Activated B cell treated with CpG ODN at 0.5 μM for 24 hours (primary cell): Measurements from ENCODE around the gene TSPAN10. TPM values are rescaled to one million over a fixed set of nuclear protein-coding genes. Genes with fewer than 3 reads are reported as not detected.
"Not testable (repeated sequence)": the region's sequence is repeated elsewhere in the genome, so short reads cannot be mapped to it uniquely, and the experiment has no call there.

Source experiments
- ATAC-seq: fragments of 200-7000 bp; cut with Tn5 transposase; one replicate; pipeline ENCODE4 v1.10.0; 2021; ENCODE audit warnings: low read depth, mild to moderate bottlenecking, moderate library complexity
- CTCF ChIA-PET: fragments of 350-600 bp; sonication (Branson Sonifier 250); formaldehyde crosslinking; loops from one replicate; lab custom pipeline; 2021; ENCODE audit warnings: antibody characterized with exemption; lab: Charles Lee
- POLR2A ChIA-PET: fragments of 350-600 bp; sonication (Branson Sonifier 250); formaldehyde crosslinking; loops from one replicate; lab custom pipeline; 2021; ENCODE audit warnings: antibody characterized with exemption; lab: Charles Lee
- DNase-seq: peaks from one replicate; pipeline ENCODE4 v3.0.0; 2022
- H3K27ac Mint-ChIP-seq: one replicate; pipeline ENCODE4 v1.8.0; 2020; ENCODE audit warnings: mixed read lengths
- H3K27me3 Mint-ChIP-seq: one replicate; pipeline ENCODE4 v1.8.0; 2021; ENCODE audit warnings: mixed read lengths
- H3K36me3 Mint-ChIP-seq: one replicate; pipeline ENCODE4 v1.8.0; 2021; ENCODE audit warnings: low read depth, mixed read lengths
- H3K4me1 Mint-ChIP-seq: one replicate; pipeline ENCODE4 v1.8.0; 2021; ENCODE audit warnings: mixed read lengths
- H3K4me3 Mint-ChIP-seq: one replicate; pipeline ENCODE4 v1.8.0; 2020; ENCODE audit warnings: mild to moderate bottlenecking, mixed read lengths
- H3K9me3 Mint-ChIP-seq: one replicate; pipeline ENCODE4 v1.8.0; 2020; ENCODE audit warnings: mixed read lengths
- CTCF ChIP-seq: fragments of 200-600 bp; IDR thresholded peaks from one replicate; pipeline ENCODE4 v1.8.0; 2022; ENCODE audit warnings: antibody characterized with exemption, mild to moderate bottlenecking
- intact Hi-C: fragments of 100-400 bp; cut with micrococcal nuclease; formaldehyde crosslinking; loops from one replicate; pipeline ENCODE4 v1.15.1; 2024
- total RNA-seq: library from RNA; stranded (reverse); gene quantifications from 2 replicates; pipeline ENCODE4 v1.2.3, GENCODE V29; 2022

Gene TSPAN10
- total RNA-seq, 1 donor from 2014 or later, result 0.95 TPM

GRCh38 chr17:81615401-81615930 is 21.5 kb upstream of the TSPAN10 start:
- ChIA-PET POLR2A (interaction anchor here (1.1 kb wide), 1 partner anchor 29 kb away, joined by 3 read pairs; no protein-coding TSS in a partner anchor), CTCF (interaction anchor here (0.9 kb wide), 1 partner anchor 14 kb away, joined by 3 read pairs; no protein-coding TSS in a partner anchor)
- Mint-ChIP-seq H3K36me3 (peaks cover 59% of the 10 kb centered on the region), H3K9me3 (no peaks in the 10 kb centered on the region), H3K4me3 (no peak overlapping the region), H3K27me3 (no peaks in the 10 kb centered on the region), H3K27ac (no peak overlapping the region), H3K4me1 (no peaks in the 10 kb centered on the region)
- intact Hi-C loops, result no loop called here
- ATAC-seq (no peak), DNase-seq (no peak)
- TF ChIP-seq CTCF, result no peak

DNA sequence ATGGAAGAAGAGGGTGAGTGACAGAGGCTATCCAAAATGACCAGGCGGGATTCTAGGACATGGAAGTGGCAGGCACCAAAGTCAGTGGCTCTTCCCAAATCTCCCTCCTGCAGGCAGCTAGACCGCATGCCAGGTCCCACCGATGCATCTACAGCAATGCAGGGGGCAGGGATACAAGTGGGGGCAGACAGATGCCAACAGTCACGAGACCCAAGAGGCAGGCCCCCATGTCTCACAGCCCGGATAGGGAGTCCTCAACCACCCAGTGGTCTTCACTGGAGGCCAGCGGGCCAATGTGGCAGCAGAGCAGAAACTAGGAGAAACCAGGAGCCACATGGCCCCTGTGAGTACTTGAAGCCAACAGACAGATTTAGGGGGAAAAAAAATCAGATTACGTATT is 20.1 kb upstream of the TSPAN10 start:
- Mint-ChIP-seq H3K9me3 (no peaks in the 10 kb centered on the region), H3K36me3 (peaks cover 72% of the 10 kb centered on the region), H3K27me3 (no peaks in the 10 kb centered on the region), H3K4me3 (no peak overlapping the region), H3K27ac (no peak overlapping the region), H3K4me1 (no peaks in the 10 kb centered on the region)
- ChIA-PET CTCF (no interaction called here), POLR2A (no interaction called here)
- TF ChIP-seq CTCF, result no peak
- ATAC-seq, result no peak
- intact Hi-C loops, result no loop called here
- DNase-seq, result no peak

DNA sequence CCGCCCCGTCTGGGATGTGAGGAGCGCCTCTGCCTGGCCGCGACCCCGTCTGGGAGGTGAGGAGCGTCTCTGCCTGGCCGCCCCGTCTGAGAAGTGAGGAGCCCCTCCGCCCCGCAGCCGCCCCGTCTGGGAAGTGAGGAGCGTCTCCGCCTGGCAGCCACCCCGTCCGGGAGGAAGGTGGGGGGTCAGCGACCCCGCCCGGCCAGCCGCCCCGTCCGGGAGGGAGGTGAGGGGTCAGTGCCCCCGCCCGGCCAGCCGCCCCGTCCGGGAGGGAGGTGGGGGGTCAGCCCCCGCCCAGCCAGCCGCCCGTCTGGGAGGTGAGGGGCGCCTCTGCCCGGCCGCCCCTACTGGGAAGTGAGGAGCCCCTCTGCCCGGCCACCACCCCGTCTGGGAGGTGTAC is 18.7 kb upstream of the TSPAN10 start:
- H3K27me3 Mint-ChIP-seq, H3K9me3 Mint-ChIP-seq, DNase-seq, H3K27ac Mint-ChIP-seq, intact Hi-C loops, CTCF ChIA-PET, POLR2A ChIA-PET, H3K4me1 Mint-ChIP-seq, ATAC-seq, H3K4me3 Mint-ChIP-seq: not testable (repeated sequence)
- H3K36me3 Mint-ChIP-seq, result peaks cover 64% of the 10 kb centered on the region

DNA sequence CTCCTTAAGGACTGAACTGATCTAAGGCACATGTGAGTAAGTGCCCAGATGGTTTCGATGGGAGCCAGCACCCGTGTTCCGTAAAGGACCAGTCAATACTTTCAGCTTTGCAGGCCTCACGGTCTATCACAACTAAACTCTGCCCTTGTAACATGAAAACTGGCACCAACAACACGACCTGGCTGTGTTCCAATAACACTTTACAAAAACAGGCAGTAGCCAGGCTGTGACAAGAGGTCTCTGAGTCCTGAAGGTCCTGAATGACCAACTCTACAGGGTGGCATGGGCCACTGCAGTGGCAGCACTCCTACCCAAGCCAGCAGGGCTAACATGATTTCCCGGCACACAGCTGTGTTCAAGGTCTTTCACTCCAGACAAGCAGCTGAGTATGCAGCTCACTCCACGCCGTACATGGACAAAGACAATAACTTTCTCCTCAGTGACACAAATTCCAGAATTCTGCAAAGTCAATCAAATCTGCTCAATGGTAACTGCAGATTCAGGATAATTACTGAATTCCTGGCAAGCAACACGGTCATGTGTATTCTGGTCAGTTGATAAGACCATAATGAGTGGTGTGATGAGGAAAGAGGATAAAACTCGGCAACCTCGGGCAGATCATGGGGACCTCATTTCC is 15.4 kb upstream of the TSPAN10 start:
- peaks cover 3% of the 10 kb centered on the region for H3K4me1 Mint-ChIP-seq
- peaks cover 68% of the 10 kb centered on the region for H3K36me3 Mint-ChIP-seq
- H3K27me3 Mint-ChIP-seq, result no peaks in the 10 kb centered on the region
- POLR2A ChIA-PET, result no interaction called here
- intact Hi-C loops, result no loop called here
- DNase-seq (no peak), ATAC-seq (no peak)
- TF ChIP-seq CTCF, result no peak
- no peak overlapping the region for H3K4me3 Mint-ChIP-seq
- H3K27ac Mint-ChIP-seq, result no peak overlapping the region
- CTCF ChIA-PET, result no interaction called here
- H3K9me3 Mint-ChIP-seq, result no peaks in the 10 kb centered on the region

- no peak for DNase-seq
- Mint-ChIP-seq H3K4me3 (no peak overlapping the region), H3K36me3 (peaks cover 57% of the 10 kb centered on the region), H3K27ac (no peak overlapping the region), H3K4me1 (peaks cover 10% of the 10 kb centered on the region), H3K9me3 (no peaks in the 10 kb centered on the region), H3K27me3 (no peaks in the 10 kb centered on the region)
- TF ChIP-seq CTCF, result no peak
- ChIA-PET CTCF (no interaction called here), POLR2A (interaction anchor here (0.7 kb wide), 1 partner anchor 392 kb away, joined by 6 read pairs; no protein-coding TSS in a partner anchor)
- ATAC-seq, result no peak
- intact Hi-C loops, result no loop called here
Measured at GRCh38 chr17:81630274-81630673, 6.7 kb upstream of the TSPAN10 start.
